Inferior parietal cortex (tissue), 1 donor: ENCODE measurements around the gene HOXD4.

Experiments
- DNase-seq: peaks from one replicate; pipeline ENCODE4 v3.0.0-alpha.2; 2016; ENCODE audit errors: extremely low spot score

Gene HOXD4

DNA sequence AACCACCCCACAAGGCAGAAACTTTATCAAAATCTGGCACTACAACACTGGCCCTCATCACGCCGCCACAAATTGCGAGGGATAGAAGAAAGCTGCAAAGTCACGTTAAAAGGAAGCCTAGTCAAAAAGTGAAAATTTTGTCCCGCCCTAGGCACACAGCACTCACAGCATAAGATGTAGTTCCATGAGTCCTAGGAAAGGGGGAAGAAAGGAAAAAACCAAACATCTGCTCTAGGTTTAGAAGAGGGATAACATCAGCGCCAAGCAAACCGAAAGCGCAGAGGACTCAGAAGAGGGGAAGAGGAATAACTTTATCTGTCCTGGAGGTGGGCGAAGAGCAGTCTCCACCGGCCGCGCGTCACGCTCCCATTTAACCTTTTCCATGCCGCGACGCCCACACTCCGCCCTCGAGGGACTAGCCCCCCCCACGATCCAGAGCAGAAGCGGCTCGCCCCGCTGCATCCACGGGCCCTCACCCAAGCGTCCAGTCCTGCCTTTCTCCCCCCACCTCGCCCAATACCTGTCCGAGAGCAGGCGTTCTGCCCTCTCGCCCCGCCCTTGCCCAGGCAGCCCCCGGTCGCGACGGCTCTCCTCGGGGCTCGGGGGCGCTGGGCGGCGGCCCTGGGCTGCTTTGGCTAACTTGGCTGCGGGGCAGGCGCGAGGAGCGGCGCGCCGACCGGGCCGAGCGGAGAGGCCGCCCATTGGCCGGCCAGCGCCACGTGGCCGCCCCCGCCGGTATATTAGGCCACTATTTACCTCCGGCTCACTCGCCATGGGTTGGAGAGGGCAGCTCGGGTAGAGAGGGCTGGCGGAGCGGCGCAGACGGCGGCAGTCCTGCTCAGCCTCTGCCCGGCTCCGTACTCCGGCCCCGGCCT is 36.8 kb downstream of the HOXD4 start, which contains the start of gene HOXD1:
TSS of gene HOXD1 (plus strand) at position 770 of the 875 bp plus-strand sequence. CDS start 134 bp downstream, outside the sequence.
- DNase-seq, result no peak

DNA sequence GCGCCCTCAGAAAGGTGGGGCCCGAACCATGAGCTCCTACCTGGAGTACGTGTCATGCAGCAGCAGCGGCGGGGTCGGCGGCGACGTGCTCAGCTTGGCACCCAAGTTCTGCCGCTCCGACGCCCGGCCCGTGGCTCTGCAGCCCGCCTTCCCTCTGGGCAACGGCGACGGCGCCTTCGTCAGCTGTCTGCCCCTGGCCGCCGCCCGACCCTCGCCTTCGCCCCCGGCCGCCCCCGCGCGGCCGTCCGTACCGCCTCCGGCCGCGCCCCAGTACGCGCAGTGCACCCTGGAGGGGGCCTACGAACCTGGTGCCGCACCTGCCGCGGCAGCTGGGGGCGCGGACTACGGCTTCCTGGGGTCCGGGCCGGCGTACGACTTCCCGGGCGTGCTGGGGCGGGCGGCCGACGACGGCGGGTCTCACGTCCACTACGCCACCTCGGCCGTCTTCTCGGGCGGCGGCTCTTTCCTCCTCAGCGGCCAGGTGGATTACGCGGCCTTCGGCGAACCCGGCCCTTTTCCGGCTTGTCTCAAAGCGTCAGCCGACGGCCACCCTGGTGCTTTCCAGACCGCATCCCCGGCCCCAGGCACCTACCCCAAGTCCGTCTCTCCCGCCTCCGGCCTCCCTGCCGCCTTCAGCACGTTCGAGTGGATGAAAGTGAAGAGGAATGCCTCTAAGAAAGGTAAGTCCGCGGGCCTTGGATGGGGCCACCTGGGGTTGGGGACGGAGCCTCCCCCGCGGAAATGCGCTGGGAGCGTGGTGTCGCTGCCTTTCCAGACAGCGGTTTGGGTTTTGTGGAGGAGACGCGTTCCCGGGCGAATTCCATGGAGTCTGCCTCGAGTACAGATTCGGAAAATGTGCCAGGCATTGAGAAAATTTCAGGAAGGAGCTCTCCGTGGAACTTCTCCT is 37.7 kb downstream of the HOXD4 start:
- DNase-seq, result no peak

DNA sequence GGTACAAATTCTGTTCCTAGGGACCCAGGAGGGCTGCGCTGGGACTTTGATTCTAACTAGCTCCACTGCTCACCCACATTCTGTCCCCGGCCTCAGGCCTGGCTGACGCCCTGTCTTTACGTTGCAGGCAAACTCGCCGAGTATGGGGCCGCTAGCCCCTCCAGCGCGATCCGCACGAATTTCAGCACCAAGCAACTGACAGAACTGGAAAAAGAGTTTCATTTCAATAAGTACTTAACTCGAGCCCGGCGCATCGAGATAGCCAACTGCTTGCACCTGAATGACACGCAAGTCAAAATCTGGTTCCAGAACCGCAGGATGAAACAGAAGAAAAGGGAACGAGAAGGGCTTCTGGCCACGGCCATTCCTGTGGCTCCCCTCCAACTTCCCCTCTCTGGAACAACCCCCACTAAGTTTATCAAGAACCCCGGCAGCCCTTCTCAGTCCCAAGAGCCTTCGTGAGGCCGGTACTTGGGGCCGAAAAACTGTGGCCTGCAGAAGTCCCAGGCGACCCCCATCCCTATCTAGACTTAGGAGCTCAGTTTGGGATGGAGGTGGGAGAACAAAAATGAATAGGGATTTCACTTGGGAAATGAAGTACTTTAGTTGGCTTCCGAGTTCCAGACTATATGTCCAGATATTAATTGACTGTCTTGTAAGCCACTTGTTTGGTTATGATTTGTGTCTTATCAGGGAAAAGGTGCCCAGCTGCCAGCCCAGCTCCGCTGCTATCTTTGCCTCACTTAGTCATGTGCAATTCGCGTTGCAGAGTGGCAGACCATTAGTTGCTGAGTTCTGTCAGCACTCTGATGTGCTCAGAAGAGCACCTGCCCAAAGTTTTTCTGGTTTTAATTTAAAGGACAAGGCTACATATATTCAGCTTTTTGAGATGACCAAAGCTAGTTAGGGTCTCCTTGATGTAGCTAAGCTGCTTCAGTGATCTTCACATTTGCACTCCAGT is 38.6 kb downstream of the HOXD4 start:
- no peak for DNase-seq

DNA sequence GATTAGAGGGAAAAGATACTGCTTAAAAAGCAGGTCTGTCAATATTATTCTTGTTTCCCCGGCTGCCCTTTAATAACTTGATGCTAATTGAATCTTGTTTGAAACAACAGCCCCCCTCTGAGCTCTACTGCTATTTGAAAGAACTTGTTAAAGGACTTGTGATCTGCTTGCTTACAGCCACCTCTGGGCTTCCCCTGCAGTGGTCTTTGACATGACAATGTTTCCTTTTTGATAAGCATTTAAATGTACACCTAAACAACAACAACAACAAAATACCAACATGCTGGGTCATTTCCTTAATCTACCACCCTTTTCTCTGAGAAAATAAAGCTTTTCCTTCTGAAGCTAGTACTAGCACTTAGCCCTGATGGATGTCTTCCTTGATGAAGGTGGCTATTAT is 41.0 kb downstream of the HOXD4 start:
- no peak for DNase-seq

DNA sequence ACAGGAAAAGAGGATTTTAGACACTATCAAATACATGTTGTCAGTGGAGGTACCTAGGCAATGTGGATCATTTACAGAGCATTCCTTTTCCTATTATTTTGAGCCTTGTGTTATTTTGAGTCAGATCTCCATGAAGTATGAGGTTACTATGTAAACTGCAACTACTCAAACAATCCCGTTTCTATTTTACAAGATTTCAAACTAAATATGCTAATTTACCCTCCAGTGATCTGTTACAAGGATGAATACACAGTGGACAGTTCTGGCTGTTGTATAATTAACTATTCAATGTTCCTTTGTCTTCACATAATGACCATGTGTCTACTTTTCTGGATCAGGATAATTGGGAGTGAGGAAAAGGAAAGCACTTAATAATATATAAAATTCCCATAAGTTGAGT is 41.7 kb downstream of the HOXD4 start:
- DNase-seq, result no peak

DNA sequence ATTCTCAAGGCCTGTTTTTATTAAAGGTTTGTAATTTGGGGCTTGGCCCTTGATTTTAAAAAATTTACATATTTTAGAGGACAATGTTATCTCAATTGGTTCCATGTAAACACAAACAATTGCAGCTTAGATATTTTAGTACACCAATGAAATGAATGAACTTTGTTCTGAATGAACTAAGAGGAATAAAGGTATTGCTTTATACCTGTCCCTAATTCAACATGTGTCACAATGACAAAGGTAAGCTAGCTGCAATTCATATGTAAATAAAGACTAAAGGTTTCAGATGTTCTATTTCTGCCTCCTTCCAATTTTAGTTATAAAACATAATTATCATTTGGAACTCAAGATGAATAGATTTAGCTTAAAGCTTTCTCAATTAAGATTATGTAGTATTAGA is 48.6 kb downstream of the HOXD4 start:
- DNase-seq, result no peak

DNA sequence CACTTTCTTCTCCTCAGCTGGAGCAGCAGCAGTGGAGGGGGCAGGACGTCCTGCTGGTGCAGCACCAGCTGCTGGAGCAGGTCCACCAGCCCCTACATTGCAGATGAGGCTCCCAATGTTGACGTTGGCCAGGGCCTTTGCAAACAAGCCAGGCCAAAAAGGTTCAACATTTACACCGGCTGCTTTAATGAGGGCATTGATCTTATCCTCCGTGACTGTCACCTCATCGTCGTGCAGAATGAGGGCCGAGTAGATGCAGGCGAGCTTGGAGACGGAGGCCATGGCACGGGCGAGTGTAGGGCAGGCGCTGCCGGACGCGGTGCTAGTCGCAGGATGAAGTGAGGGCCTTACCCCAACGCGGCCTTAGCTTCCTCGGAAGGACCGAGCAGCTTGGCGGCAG is 49.6 kb downstream of the HOXD4 start:
- no peak for DNase-seq

DNA sequence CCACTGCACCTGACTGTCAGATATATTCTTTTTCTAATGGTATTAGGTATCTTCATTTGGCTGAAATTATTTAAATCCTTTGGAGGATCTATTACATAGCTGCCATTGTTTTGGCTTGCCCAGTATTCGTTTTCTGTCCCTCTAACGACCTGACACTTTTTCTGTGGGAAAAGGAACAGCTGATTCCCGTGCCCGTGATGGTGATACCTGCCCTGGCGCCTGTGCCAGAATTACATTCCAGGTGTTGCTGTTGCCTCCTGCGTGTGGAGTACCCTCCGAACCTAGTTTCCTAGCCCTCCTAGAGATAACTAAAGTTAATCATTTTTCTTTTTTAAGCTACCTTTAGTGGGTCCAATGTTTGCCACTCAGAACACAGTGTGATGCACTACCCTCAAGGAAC is 51.1 kb downstream of the HOXD4 start:
- no peak for DNase-seq
